ENCODE measurements around the gene DDX1.

Gene DDX1

DNA sequence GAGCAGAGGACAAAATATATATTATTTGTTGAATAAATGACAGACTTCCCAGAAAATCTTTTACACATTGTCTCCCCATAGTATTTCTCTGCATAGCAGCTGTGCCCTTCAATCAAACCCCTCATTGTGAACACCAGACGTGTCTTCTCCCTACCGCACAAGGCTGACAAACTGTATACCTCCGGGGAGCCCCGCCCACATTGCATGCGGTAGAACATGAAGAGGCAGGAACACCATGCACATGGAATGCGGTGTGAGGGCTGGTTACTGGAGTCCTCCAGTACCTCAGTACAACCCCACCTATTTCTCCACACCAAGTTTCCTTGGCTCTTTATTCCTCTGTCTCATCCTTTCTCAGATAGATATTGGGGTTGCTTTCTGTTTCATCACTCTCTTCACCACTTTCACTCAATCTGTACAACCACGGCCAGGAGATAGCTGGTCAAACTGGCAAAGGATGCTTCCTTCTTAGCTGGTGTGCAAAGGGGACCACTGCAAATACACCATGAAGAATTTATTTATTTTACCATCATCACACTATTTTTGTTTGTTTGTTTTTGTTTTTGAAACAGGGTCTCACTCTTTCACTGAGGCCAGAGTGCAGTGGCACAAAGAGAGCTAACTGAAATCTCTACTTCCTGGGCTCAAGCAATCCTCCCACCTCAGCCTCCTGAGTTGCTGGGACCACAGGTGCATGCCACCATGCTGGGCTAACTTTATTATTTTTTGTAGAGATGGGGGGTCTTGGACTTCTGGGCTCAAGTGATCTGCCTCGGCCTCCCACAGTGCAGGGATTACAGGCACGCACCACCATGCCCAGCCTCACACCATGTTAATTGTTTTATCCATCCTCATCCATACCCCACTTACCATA lies 28.2 kb upstream of the DDX1 start:
- Histone ChIP-seq H3K9me3 (ENCODE audit: control insufficient read depth in 1 of 2, low read length in 2 of 2) (no peaks in the 10 kb centered on the region), H3K27me3 (ENCODE audit: low read depth, low read length) (no peaks in the 10 kb centered on the region), H3K36me3 (ENCODE audit: control insufficient read depth in 1 of 2, insufficient read depth in 2 of 2, low read length in 2 of 2) (no peaks in the 10 kb centered on the region), H3K4me3 (ENCODE audit: low read depth in 1 of 2, low read length in 2 of 2) (no peak overlapping the region), H3K4me1 (ENCODE audit: control insufficient read depth in 1 of 2, insufficient read depth in 2 of 2, low read length in 2 of 2) (peaks cover 6 to 18% of the 10 kb centered on the region in 2 donors), H3K27ac (ENCODE audit: low read length) (no peak overlapping the region)

DNA sequence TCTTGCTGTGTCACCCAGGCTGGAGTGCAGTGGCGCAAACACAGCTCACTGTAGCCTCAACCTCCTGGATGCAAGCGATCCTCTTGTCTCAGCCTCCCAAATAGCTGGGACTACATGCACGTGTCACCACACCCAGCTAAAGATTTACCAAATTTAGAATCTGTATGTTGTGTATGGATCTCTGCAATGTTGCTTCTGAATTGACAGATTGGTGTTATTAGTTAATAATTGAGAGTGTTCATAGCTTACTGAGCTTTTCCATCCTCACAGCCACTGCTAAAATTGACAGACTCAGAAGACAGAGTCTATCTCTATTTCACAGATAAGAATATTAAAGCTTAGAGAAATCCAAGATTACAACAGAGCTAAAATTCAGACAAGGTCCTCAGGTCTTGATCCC lies 26.3 kb upstream of the DDX1 start:
- Histone ChIP-seq H3K4me3 (ENCODE audit: low read depth in 1 of 2, low read length in 2 of 2) (no peak overlapping the region), H3K9me3 (ENCODE audit: control insufficient read depth in 1 of 2, low read length in 2 of 2) (no peaks in the 10 kb centered on the region), H3K27ac (ENCODE audit: low read length) (no peak overlapping the region), H3K36me3 (ENCODE audit: control insufficient read depth in 1 of 2, insufficient read depth in 2 of 2, low read length in 2 of 2) (no peaks in the 10 kb centered on the region), H3K4me1 (ENCODE audit: control insufficient read depth in 1 of 2, insufficient read depth in 2 of 2, low read length in 2 of 2) (peaks cover 0 to 6% of the 10 kb centered on the region in 2 donors), H3K27me3 (ENCODE audit: low read depth, low read length) (no peaks in the 10 kb centered on the region)

DNA sequence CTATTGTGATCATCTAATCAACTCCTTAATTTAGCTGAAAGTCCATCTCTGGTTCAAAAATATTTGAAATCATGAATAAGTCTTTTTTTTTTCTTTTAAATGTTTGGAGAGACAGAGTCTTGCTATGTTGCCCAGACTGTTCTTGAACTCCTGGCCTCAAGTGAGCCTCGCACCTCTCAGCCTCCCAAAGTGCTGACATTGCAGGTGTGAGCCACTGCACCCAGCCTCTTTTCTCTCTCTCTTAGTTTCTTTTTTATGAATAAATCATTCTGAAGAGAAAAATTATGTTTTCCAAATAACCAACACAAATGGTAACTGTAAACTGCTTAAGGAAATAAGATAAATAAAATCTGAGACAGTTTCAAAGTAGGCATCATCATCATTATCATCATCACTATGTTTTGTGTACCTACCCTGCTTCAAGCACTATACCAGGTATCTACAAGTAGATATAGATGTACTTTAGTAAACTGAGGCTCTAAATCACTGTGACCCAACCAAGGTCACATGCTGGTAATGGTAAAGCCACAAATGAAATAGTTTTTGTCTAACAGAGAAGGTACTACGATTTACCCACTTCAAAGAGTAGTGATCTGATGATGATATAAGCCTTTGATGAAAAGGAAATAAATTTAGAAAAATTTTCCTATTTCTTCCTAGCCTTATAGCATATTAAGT lies 25.5 kb upstream of the DDX1 start:
- Histone ChIP-seq H3K4me1 (ENCODE audit: control insufficient read depth in 1 of 2, insufficient read depth in 2 of 2, low read length in 2 of 2) (peaks cover 0 to 6% of the 10 kb centered on the region in 2 donors), H3K4me3 (ENCODE audit: low read depth in 1 of 2, low read length in 2 of 2) (no peak overlapping the region), H3K9me3 (ENCODE audit: control insufficient read depth in 1 of 2, low read length in 2 of 2) (no peaks in the 10 kb centered on the region), H3K27me3 (ENCODE audit: low read depth, low read length) (no peaks in the 10 kb centered on the region), H3K27ac (ENCODE audit: low read length) (no peak overlapping the region), H3K36me3 (ENCODE audit: control insufficient read depth in 1 of 2, insufficient read depth in 2 of 2, low read length in 2 of 2) (no peaks in the 10 kb centered on the region)

DNA sequence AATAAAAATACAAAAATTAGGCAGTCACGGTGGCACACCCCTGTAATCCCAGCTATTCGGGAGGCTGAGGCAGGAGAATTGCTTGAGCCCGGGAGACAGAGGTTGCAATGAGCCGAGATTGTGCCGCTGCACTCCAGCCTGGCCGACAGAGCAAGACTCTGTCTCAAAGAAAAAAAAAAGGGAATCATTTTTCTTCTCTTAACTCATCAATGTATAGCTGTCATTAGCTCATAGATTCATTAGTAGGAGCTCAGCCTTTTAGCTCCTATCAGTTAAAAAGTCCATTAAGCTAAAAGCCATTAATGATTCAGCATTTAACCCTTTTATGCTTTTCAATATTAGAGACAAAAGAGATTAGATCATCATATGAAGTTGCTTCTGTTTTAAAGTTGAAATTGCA lies 24.8 kb upstream of the DDX1 start:
- Histone ChIP-seq H3K9me3 (ENCODE audit: control insufficient read depth in 1 of 2, low read length in 2 of 2) (no peaks in the 10 kb centered on the region), H3K4me3 (ENCODE audit: low read depth in 1 of 2, low read length in 2 of 2) (no peak overlapping the region), H3K36me3 (ENCODE audit: control insufficient read depth in 1 of 2, insufficient read depth in 2 of 2, low read length in 2 of 2) (no peaks in the 10 kb centered on the region), H3K4me1 (ENCODE audit: control insufficient read depth in 1 of 2, insufficient read depth in 2 of 2, low read length in 2 of 2) (peaks cover 0 to 6% of the 10 kb centered on the region in 2 donors), H3K27ac (ENCODE audit: low read length) (no peak overlapping the region), H3K27me3 (ENCODE audit: low read depth, low read length) (no peaks in the 10 kb centered on the region)

DNA sequence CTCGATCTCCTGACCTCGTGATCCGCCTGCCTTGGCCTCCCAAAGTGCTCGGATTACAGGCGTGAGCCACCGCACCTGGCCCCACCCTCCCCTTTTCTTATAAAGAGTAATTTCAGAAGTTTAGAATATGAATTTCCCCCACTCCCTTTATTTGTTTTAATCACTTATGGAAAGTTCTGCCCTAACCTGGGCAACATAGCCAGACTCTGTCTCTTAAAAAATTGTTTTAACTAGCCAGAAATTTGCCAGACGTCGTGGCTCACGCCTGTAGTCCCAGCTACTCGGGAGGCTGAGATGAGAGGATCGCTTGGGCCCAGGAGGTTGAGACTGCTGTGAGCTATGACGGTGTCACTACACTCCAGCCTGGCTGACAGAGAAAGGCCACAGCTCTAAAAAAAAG lies 22.8 kb upstream of the DDX1 start:
- Histone ChIP-seq H3K27ac (ENCODE audit: low read length) (no peak overlapping the region), H3K36me3 (ENCODE audit: control insufficient read depth in 1 of 2, insufficient read depth in 2 of 2, low read length in 2 of 2) (no peaks in the 10 kb centered on the region), H3K9me3 (ENCODE audit: control insufficient read depth in 1 of 2, low read length in 2 of 2) (no peaks in the 10 kb centered on the region), H3K4me3 (ENCODE audit: low read depth in 1 of 2, low read length in 2 of 2) (no peak overlapping the region), H3K27me3 (ENCODE audit: low read depth, low read length) (no peaks in the 10 kb centered on the region), H3K4me1 (ENCODE audit: control insufficient read depth in 1 of 2, insufficient read depth in 2 of 2, low read length in 2 of 2) (no peaks in the 10 kb centered on the region)

DNA sequence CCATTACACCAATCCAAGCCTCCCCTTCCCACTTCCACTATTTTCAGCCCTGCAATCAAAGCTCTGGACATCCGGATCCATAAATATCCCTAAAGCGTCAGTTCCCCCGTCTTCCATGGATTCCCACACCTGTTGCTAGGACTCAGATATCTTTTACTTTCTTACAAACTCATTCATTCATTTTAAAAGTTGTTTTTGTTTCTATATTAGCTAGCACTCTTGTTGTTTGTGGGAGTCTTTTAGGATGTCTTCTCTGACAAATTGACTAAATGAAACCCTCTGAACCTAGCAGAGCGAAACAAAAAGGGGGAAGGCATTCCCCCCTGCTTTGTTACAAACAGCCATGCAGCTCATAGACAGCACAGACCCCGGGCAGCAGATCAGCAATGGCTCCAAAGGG lies 21.6 kb upstream of the DDX1 start:
- no peaks in the 10 kb centered on the region for H3K36me3 ChIP-seq (ENCODE audit: control insufficient read depth in 1 of 2, insufficient read depth in 2 of 2, low read length in 2 of 2)
- no peaks in the 10 kb centered on the region for H3K27me3 ChIP-seq (ENCODE audit: low read depth, low read length)
- no peak overlapping the region for H3K27ac ChIP-seq (ENCODE audit: low read length)
- H3K4me3 ChIP-seq (ENCODE audit: low read depth in 1 of 2, low read length in 2 of 2), result no peak overlapping the region
- no peaks in the 10 kb centered on the region for H3K4me1 ChIP-seq (ENCODE audit: control insufficient read depth in 1 of 2, insufficient read depth in 2 of 2, low read length in 2 of 2)
- H3K9me3 ChIP-seq (ENCODE audit: control insufficient read depth in 1 of 2, low read length in 2 of 2), result no peaks in the 10 kb centered on the region

DNA sequence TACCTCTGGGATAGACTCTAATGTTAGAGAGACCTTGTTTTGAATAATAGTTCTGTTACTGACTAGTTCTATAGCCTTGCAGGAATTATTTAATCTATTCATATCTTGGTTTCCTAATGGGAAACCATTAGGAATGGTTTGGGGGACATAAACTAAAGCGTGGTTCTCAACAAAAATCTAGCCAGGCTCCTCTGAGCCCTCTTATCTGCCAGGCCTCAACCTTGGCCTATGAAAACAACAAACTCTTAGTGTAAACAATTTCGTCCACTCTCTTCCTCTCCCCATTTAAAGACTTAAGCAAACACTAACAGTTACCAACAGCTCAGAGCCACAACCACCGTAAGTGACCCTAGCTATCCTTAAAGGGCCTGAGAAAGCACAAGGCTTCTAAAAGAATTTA lies 19.9 kb upstream of the DDX1 start:
- Histone ChIP-seq H3K36me3 (ENCODE audit: control insufficient read depth in 1 of 2, insufficient read depth in 2 of 2, low read length in 2 of 2) (no peaks in the 10 kb centered on the region), H3K27ac (ENCODE audit: low read length) (no peak overlapping the region), H3K9me3 (ENCODE audit: control insufficient read depth in 1 of 2, low read length in 2 of 2) (no peaks in the 10 kb centered on the region), H3K4me1 (ENCODE audit: control insufficient read depth in 1 of 2, insufficient read depth in 2 of 2, low read length in 2 of 2) (no peaks in the 10 kb centered on the region), H3K27me3 (ENCODE audit: low read depth, low read length) (no peaks in the 10 kb centered on the region), H3K4me3 (ENCODE audit: low read depth in 1 of 2, low read length in 2 of 2) (no peak overlapping the region)

DNA sequence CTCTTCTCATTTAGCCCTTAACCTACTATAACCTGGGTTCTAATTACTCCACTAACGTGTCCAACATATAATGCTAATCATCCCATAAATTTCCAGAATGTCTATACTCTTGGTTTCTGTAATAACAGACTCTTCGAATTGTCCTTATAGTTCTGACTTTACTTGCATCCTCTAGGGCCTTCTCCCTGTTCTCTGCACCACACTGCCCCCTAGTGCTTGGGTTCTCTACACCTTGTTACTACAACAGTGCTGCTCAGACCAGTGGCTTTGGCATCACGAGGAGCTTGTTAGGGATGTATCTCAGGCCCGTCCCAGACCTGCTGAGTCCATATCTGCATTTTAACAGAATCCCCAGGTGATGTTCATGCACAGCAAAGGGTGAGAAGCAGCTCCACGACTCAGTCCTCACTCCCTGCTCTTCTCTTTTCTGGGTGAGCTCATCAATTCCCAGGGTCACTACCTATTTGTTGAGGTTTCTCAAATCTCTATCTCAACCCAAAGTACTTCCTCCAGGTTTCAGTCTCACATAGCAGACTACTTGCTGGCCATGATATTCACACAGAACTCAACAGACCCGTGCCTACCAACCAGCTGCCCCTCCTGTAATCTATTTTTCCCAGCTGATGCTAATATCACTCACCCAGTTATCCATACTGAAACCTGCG lies 14.5 kb upstream of the DDX1 start:
- H3K27ac ChIP-seq (ENCODE audit: low read length), result no peak overlapping the region
- no peak overlapping the region for H3K4me3 ChIP-seq (ENCODE audit: low read depth in 1 of 2, low read length in 2 of 2)
- no peaks in the 10 kb centered on the region for H3K27me3 ChIP-seq (ENCODE audit: low read depth, low read length)
- no peaks in the 10 kb centered on the region for H3K36me3 ChIP-seq (ENCODE audit: control insufficient read depth in 1 of 2, insufficient read depth in 2 of 2, low read length in 2 of 2)
- no peaks in the 10 kb centered on the region for H3K4me1 ChIP-seq (ENCODE audit: control insufficient read depth in 1 of 2, insufficient read depth in 2 of 2, low read length in 2 of 2)
- no peaks in the 10 kb centered on the region for H3K9me3 ChIP-seq (ENCODE audit: control insufficient read depth in 1 of 2, low read length in 2 of 2)

DNA sequence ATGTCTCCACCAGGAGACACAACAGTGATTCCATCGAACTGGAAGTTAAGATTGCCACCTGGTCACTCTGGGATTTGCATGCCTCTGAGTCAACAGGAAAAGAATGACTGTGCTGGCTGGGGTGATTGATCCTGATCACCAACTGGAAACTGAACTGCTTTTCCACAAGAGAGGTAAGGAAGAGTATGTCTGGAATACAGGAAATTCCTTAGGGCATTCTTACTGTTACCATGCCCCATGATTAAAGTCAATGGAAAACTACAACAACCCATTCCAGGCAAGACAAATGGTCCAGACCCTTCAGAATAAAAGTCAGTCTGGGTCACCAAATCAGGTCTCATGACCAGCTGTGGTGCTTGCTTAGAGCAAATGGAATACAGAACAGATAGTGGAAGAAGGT lies 12.0 kb upstream of the DDX1 start:
- Histone ChIP-seq H3K4me3 (ENCODE audit: low read depth in 1 of 2, low read length in 2 of 2) (no peak overlapping the region), H3K27ac (ENCODE audit: low read length) (no peak overlapping the region)

DNA sequence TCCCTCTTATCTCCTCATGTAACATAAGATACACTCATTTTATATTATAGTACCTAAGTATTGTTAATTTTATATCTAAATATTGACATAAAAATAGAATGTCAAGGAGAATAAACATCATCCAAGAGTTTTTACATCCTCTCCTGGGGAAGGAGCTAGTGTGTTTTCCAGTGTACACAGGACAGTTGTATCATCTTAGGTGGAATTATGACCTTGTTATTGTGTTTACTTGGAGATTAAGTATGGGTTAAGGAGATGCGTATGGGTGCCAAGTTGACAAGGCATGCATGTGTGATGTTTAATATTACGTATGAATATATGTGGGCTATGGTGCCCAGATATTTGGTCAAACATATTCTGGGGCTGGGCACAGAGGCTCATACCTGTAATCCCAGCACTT lies 11.2 kb upstream of the DDX1 start:
- no peaks in the 10 kb centered on the region for H3K27me3 ChIP-seq (ENCODE audit: low read depth, low read length)
- H3K9me3 ChIP-seq (ENCODE audit: control insufficient read depth in 1 of 2, low read length in 2 of 2), result no peaks in the 10 kb centered on the region
- no peak overlapping the region for H3K27ac ChIP-seq (ENCODE audit: low read length)
- H3K4me3 ChIP-seq (ENCODE audit: low read depth in 1 of 2, low read length in 2 of 2), result no peak overlapping the region
- H3K36me3 ChIP-seq (ENCODE audit: control insufficient read depth in 1 of 2, insufficient read depth in 2 of 2, low read length in 2 of 2), result no peaks in the 10 kb centered on the region
- H3K4me1 ChIP-seq (ENCODE audit: control insufficient read depth in 1 of 2, insufficient read depth in 2 of 2, low read length in 2 of 2), result no peaks in the 10 kb centered on the region

More for the DNA sequence above, 12.0 kb upstream of the DDX1 start:
- Histone ChIP-seq H3K27me3 (ENCODE audit: low read depth, low read length) (no peaks in the 10 kb centered on the region), H3K36me3 (ENCODE audit: control insufficient read depth in 1 of 2, insufficient read depth in 2 of 2, low read length in 2 of 2) (no peaks in the 10 kb centered on the region), H3K4me1 (ENCODE audit: control insufficient read depth in 1 of 2, insufficient read depth in 2 of 2, low read length in 2 of 2) (no peaks in the 10 kb centered on the region), H3K9me3 (ENCODE audit: control insufficient read depth in 1 of 2, low read length in 2 of 2) (no peaks in the 10 kb centered on the region)

DNA sequence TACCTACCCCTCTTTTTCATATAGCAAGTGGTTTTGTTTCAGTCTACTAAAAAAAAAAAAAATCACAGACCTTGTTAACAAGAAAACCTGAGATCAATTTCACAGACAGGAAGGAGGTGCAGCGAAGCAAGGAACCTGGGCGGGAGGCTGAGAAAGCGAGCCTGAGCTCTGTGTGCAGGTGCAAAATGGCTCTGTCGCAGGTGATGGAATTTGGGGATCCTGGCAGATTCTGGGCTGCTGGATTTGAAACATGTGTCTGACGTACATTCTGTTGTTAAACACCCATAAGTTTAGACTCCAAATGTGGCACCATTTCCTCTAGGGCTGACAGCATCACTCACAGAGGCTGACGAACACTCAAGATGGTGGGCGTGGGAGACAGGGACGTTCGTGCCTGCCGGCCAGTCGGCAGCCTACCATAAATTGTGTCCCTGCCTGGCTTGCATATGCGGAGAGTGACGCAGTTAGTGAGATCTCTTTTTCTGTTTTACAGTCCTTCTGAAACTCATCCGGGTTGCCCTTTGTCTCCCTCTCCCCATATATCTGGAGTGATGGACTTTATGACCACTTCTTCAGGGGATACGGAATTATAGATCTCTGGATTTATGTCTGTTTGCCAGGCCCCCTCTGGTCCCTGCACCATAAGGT lies 8.8 kb upstream of the DDX1 start:
- H3K27ac ChIP-seq (ENCODE audit: low read length), result no peak overlapping the region
- no peaks in the 10 kb centered on the region for H3K9me3 ChIP-seq (ENCODE audit: control insufficient read depth in 1 of 2, low read length in 2 of 2)
- H3K27me3 ChIP-seq (ENCODE audit: low read depth, low read length), result no peaks in the 10 kb centered on the region
- H3K4me3 ChIP-seq (ENCODE audit: low read depth in 1 of 2, low read length in 2 of 2), result no peak overlapping the region
- no peaks in the 10 kb centered on the region for H3K36me3 ChIP-seq (ENCODE audit: control insufficient read depth in 1 of 2, insufficient read depth in 2 of 2, low read length in 2 of 2)
- no peaks in the 10 kb centered on the region for H3K4me1 ChIP-seq (ENCODE audit: control insufficient read depth in 1 of 2, insufficient read depth in 2 of 2, low read length in 2 of 2)
